Stimulated activated naive CD8-positive, alpha-beta T cell treated with anti-CD3 and anti-CD28 coated beads, Interleukin-15, amount 100 ng/mL, for 72 hours (primary cell): ENCODE measurements around the gene COTL1.

ENCODE experiments used
- ATAC-seq: fragments of 150-1000 bp; cut with Tn5 transposase; 2 replicates; pipeline ENCODE4 v1.10.0; 2021; ENCODE audit warnings: mild to moderate bottlenecking, moderate library complexity
- DNase-seq, 2 donors: peaks; one replicate each; pipeline ENCODE4 v3.0.0; 2021 to 2022
- H3K27ac Mint-ChIP-seq, 2 donors: one replicate each; pipeline ENCODE4 v1.8.0; 2022; ENCODE audit warnings: mild to moderate bottlenecking in 2 of 2, mixed read lengths in 2 of 2, moderate library complexity in 2 of 2
- H3K27me3 Mint-ChIP-seq: one replicate; pipeline ENCODE4 v1.8.0; 2022; ENCODE audit warnings: mixed read lengths
- H3K4me1 Mint-ChIP-seq: one replicate; pipeline ENCODE4 v1.8.0; 2022; ENCODE audit warnings: mild to moderate bottlenecking, mixed read lengths
- H3K4me3 Mint-ChIP-seq, 2 donors: one replicate each; pipeline ENCODE4 v1.8.0; 2022; ENCODE audit warnings: mild to moderate bottlenecking in 2 of 2, mixed read lengths in 2 of 2, moderate library complexity in 1 of 2
- H3K9me3 Mint-ChIP-seq, 2 donors: one replicate each; pipeline ENCODE4 v1.8.0; 2022; ENCODE audit warnings: mixed read lengths in 2 of 2

The COTL1 gene

GRCh38 chr16:84550096-84550495 is 67.8 kb downstream of the COTL1 start:
- H3K9me3 Mint-ChIP-seq = no peaks in the 10 kb centered on the region
- DNase-seq = peak in 1 of 2 donors; percentile 28
- H3K4me1 Mint-ChIP-seq = peaks cover 82% of the 10 kb centered on the region
- H3K27ac Mint-ChIP-seq = peak overlapping the region; percentile 28 to 98
- no peak for ATAC-seq
- H3K4me3 Mint-ChIP-seq = peak overlapping the region; percentile 65 to 97
- H3K27me3 Mint-ChIP-seq = no peaks in the 10 kb centered on the region

- Mint-ChIP-seq H3K4me3 (peak overlapping the region; percentile 97 to 99), H3K27me3 (no peaks in the 10 kb centered on the region), H3K27ac (peak overlapping the region; percentile 98), H3K4me1 (peaks cover 82% of the 10 kb centered on the region), H3K9me3 (no peaks in the 10 kb centered on the region)
- DNase-seq = peak; percentile 56 to 65
- peak; percentile 72 for ATAC-seq
Observed at GRCh38 chr16:84548971-84549844, 68.7 kb downstream of the COTL1 start.

- peak; percentile 7 for ATAC-seq
- no peaks in the 10 kb centered on the region for H3K27me3 Mint-ChIP-seq
- H3K27ac Mint-ChIP-seq = peak overlapping the region; percentile 98
- no peaks in the 10 kb centered on the region for H3K9me3 Mint-ChIP-seq
- peak overlapping the region; percentile 97 to 99 for H3K4me3 Mint-ChIP-seq
- no peak for DNase-seq
- peaks cover 84% of the 10 kb centered on the region for H3K4me1 Mint-ChIP-seq
Observed at GRCh38 chr16:84548508-84548907, 69.4 kb downstream of the COTL1 start.

GRCh38 chr16:84547546-84548061 is 70.3 kb downstream of the COTL1 start:
- H3K4me3 Mint-ChIP-seq = peak overlapping the region; percentile 97 to 99

GRCh38 chr16:84546669-84547545 is 71.0 kb downstream of the COTL1 start:
- ATAC-seq (no peak), DNase-seq (no peak)
- Mint-ChIP-seq H3K9me3 (no peaks in the 10 kb centered on the region), H3K27me3 (no peaks in the 10 kb centered on the region), H3K27ac (peak overlapping the region; percentile 69 to 98), H3K4me3 (peak overlapping the region; percentile 70 to 99), H3K4me1 (peaks cover 91% of the 10 kb centered on the region)

More at GRCh38 chr16:84547546-84548061, 70.3 kb downstream of the COTL1 start:
- peak in 1 of 2 donors; percentile 13 for DNase-seq
- peak overlapping the region; percentile 90 to 94 for H3K27ac Mint-ChIP-seq
- H3K27me3 Mint-ChIP-seq = no peaks in the 10 kb centered on the region
- no peak for ATAC-seq
- no peaks in the 10 kb centered on the region for H3K9me3 Mint-ChIP-seq
- peaks cover 92% of the 10 kb centered on the region for H3K4me1 Mint-ChIP-seq

- DNase-seq (no peak), ATAC-seq (no peak)
- Mint-ChIP-seq H3K27ac (no peak overlapping the region), H3K4me1 (peaks cover 77% of the 10 kb centered on the region), H3K9me3 (no peaks in the 10 kb centered on the region), H3K27me3 (no peaks in the 10 kb centered on the region), H3K4me3 (peak overlapping the region; percentile 66 to 78)
Observed at GRCh38 chr16:84545114-84545737, 72.7 kb downstream of the COTL1 start.

- Mint-ChIP-seq H3K27me3 (no peaks in the 10 kb centered on the region), H3K4me1 (peaks cover 74% of the 10 kb centered on the region), H3K4me3 (peak overlapping the region; percentile 66 to 78), H3K27ac (peak overlapping the region; percentile 16 to 82), H3K9me3 (no peaks in the 10 kb centered on the region)
- ATAC-seq = peak; percentile 18
- no peak for DNase-seq
Observed at GRCh38 chr16:84544031-84544773, 73.7 kb downstream of the COTL1 start.

- DNase-seq (no peak), ATAC-seq (no peak)
- Mint-ChIP-seq H3K27ac (no peak overlapping the region), H3K27me3 (no peaks in the 10 kb centered on the region), H3K4me3 (no peak overlapping the region), H3K4me1 (peaks cover 68% of the 10 kb centered on the region), H3K9me3 (no peaks in the 10 kb centered on the region)
Observed at GRCh38 chr16:84543253-84543652, 74.6 kb downstream of the COTL1 start.

GRCh38 chr16:84541999-84542817 is 75.7 kb downstream of the COTL1 start:
- Mint-ChIP-seq H3K27ac (no peak overlapping the region), H3K4me3 (no peak overlapping the region), H3K4me1 (peaks cover 57% of the 10 kb centered on the region), H3K9me3 (no peaks in the 10 kb centered on the region), H3K27me3 (no peaks in the 10 kb centered on the region)
- DNase-seq (no peak), ATAC-seq (no peak)

GRCh38 chr16:84540194-84540593 is 77.7 kb downstream of the COTL1 start:
- no peak for DNase-seq
- peaks cover 41% of the 10 kb centered on the region for H3K4me1 Mint-ChIP-seq
- no peaks in the 10 kb centered on the region for H3K9me3 Mint-ChIP-seq
- no peak overlapping the region for H3K4me3 Mint-ChIP-seq
- no peak for ATAC-seq
- H3K27me3 Mint-ChIP-seq = no peaks in the 10 kb centered on the region
- no peak overlapping the region for H3K27ac Mint-ChIP-seq

- Mint-ChIP-seq H3K27ac (no peak overlapping the region), H3K4me3 (no peak overlapping the region), H3K27me3 (no peaks in the 10 kb centered on the region), H3K4me1 (peaks cover 24% of the 10 kb centered on the region), H3K9me3 (no peaks in the 10 kb centered on the region)
- ATAC-seq (no peak), DNase-seq (no peak)
Observed at GRCh38 chr16:84538222-84538840, 79.5 kb downstream of the COTL1 start.

GRCh38 chr16:84537491-84538151 is 80.3 kb downstream of the COTL1 start:
- Mint-ChIP-seq H3K4me3 (no peak overlapping the region), H3K9me3 (no peaks in the 10 kb centered on the region), H3K27ac (no peak overlapping the region), H3K27me3 (no peaks in the 10 kb centered on the region), H3K4me1 (peaks cover 24% of the 10 kb centered on the region)
- ATAC-seq (no peak), DNase-seq (no peak)

GRCh38 chr16:84535851-84536250 is 82.0 kb downstream of the COTL1 start:
- H3K4me3 Mint-ChIP-seq = no peak overlapping the region
- DNase-seq = no peak
- H3K27me3 Mint-ChIP-seq = no peaks in the 10 kb centered on the region
- peaks cover 29% of the 10 kb centered on the region for H3K4me1 Mint-ChIP-seq
- no peak overlapping the region for H3K27ac Mint-ChIP-seq
- H3K9me3 Mint-ChIP-seq = no peaks in the 10 kb centered on the region
- ATAC-seq = no peak
